SK-N-SH treated with all-trans-retinoic acid at 6 μM for 48 hours (cell line): ENCODE measurements around the gene PITPNC1.

Experiments used
- ARNTL ChIP-seq: fragments of 450-650 bp; formaldehyde crosslinking; IDR thresholded peaks from 2 replicates; pipeline ENCODE4 v1.5.0; 2020; ENCODE audit warnings: low read depth, mild to moderate bottlenecking, moderate library complexity, borderline replicate concordance
- ESRRG ChIP-seq: fragments of 250-450 bp; sonication (Bioruptor Pico); IDR thresholded peaks from 2 replicates; pipeline ENCODE4 v1.6.1; 2021; ENCODE audit warnings: mild to moderate bottlenecking
- OSR1 ChIP-seq: fragments of 250-450 bp; sonication (Bioruptor Pico); IDR thresholded peaks from 2 replicates; pipeline ENCODE4 v1.8.0; 2022; ENCODE audit warnings: moderate library complexity, mild to moderate bottlenecking, inconsistent platforms
- SNAI2 ChIP-seq: fragments of 250-450 bp; sonication (Bioruptor Pico); IDR thresholded peaks from 2 replicates; pipeline ENCODE4 v1.5.0; 2020; ENCODE audit warnings: mild to moderate bottlenecking, moderate library complexity
- TCF4 ChIP-seq: fragments of 250-450 bp; sonication (Bioruptor Pico); IDR thresholded peaks from 2 replicates; pipeline ENCODE4 v1.8.0; 2021; ENCODE audit warnings: mild to moderate bottlenecking, moderate library complexity, borderline replicate concordance
- ZFP3 ChIP-seq: fragments of 250-450 bp; sonication (Bioruptor Pico); IDR thresholded peaks from 2 replicates; pipeline ENCODE4 v1.5.0; 2020; ENCODE audit warnings: mild to moderate bottlenecking, moderate library complexity

- TF ChIP-seq ZFP3 (CRISPR knock-in tag) (no peak), ARNTL (CRISPR knock-in tag) (no peak), OSR1 (CRISPR knock-in tag) (no peak), SNAI2 (CRISPR knock-in tag) (no peak), ESRRG (CRISPR knock-in tag) (no peak), TCF4 (CRISPR knock-in tag) (no peak)
Observed at GRCh38 chr17:67440277-67441051, 63.4 kb downstream of the PITPNC1 start.
